ENCODE measurements around the gene FGF12. TPM values are rescaled to one million over a fixed set of nuclear protein-coding genes. Genes with fewer than 3 reads are reported as not detected.

The FGF12 gene
- total RNA-seq, 4 donors from 2014 or later: 0.54 to 6.3 (median 3.9) TPM

DNA sequence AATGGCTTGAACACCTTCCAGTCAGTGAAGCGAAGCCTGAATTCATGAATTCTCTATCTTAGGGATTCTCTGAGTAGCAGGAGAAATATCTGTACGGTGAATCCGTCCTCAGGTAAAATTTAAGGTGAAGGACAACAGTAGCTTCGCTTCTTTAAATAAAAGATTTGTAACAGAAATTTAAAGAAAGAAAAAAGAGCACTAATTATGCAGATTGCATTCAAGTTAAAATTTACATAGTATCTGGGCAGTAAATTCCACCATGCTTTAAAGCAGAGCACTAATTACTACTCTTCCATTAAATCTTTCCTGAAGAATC is 282.6 kb downstream of the FGF12 start:
- Histone ChIP-seq H3K9me3 (no peaks in the 10 kb centered on the region), H3K27me3 (no peaks in the 10 kb centered on the region), H3K36me3 (no peaks in the 10 kb centered on the region), H3K4me1 (no peaks in the 10 kb centered on the region), H3K4me3 (replicated peaks in 1 of 3) (no peak overlapping the region), H3K27ac (no peak overlapping the region)
- WGBS, 2 donors: 27 to 29% methylated on average over 4 of the region's 4 CpGs
- no peak for DNase-seq
- TF ChIP-seq POLR2A (IDR thresholded peaks at IDR 0.05): no peak
- no peak for TF ChIP-seq CTCF (IDR thresholded peaks at IDR 0.05)
- intact Hi-C loops (cut with DNase I): loop anchor here (10.0 kb wide), 1 partner anchor 1030 kb away; no protein-coding TSS in a partner anchor

DNA sequence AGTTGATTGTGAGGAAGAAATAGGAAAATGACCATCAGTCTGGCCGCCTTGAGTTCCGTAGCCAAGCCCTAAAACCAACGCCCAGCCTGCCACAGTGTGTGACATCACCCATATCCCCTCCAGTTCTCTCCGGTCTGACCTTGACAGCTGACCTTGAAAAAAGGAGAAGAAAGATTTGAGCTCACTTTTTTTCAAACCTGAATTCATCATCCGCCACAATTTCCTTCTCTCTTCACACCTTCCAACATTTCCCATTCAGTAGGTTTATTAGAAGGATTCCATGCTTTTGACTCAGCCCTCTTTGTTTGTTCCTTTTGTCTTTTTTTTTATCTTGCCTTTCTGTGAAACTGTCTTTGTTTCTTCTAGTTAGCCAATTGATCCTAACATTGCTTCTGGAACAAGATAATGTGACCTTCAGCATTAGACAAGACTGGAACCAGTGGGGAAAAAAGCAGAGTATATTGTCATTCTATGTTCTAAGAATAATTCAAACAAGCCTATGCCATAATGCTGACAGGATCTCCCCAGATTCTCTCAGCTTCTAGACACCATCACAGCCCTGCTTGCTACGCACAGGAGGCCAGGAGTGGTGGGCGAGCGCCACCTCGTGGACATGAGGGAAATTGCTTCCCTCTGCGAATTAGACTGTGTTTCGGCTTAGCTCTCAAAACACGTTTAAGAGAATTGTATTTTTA is 283.1 kb downstream of the FGF12 start:
- H3K9me3 ChIP-seq: no peaks in the 10 kb centered on the region
- no peaks in the 10 kb centered on the region for H3K27me3 ChIP-seq
- no peaks in the 10 kb centered on the region for H3K36me3 ChIP-seq
- intact Hi-C loops (cut with DNase I): loop anchor here (10.0 kb wide), 1 partner anchor 1029 kb away; no protein-coding TSS in a partner anchor
- DNase-seq: peak; percentile 55 to 68
- TF ChIP-seq CTCF (IDR thresholded peaks at IDR 0.05) (peak; percentile 93 to 99 (median 97)), POLR2A (IDR thresholded peaks at IDR 0.05) (no peak)
- no peak overlapping the region for H3K4me3 ChIP-seq (replicated peaks in 1 of 3)
- no peak overlapping the region for H3K27ac ChIP-seq
- no peaks in the 10 kb centered on the region for H3K4me1 ChIP-seq
- 23 to 32% methylated on average over 12 of the region's 12 CpGs for WGBS, 2 donors

GRCh38 chr3:192435241-192435640 is 292.1 kb downstream of the FGF12 start:
- Histone ChIP-seq H3K4me3 (replicated peaks in 1 of 3) (no peak overlapping the region), H3K36me3 (no peaks in the 10 kb centered on the region), H3K27ac (no peak overlapping the region), H3K4me1 (no peaks in the 10 kb centered on the region), H3K9me3 (no peaks in the 10 kb centered on the region), H3K27me3 (no peaks in the 10 kb centered on the region)
- TF ChIP-seq CTCF (IDR thresholded peaks at IDR 0.05): no peak
- no peak for TF ChIP-seq POLR2A (IDR thresholded peaks at IDR 0.05)
- intact Hi-C loops (cut with DNase I): no loop called here
- no peak for DNase-seq
- WGBS, 2 donors: 68 to 91% methylated on average over 3 of the region's 3 CpGs

- DNase-seq: no peak
- 85 to 87% methylated on average over 2 of the region's 2 CpGs for WGBS, 2 donors
- no peaks in the 10 kb centered on the region for H3K9me3 ChIP-seq
- intact Hi-C loops (cut with DNase I): no loop called here
- no peak overlapping the region for H3K4me3 ChIP-seq (replicated peaks in 1 of 3)
- H3K27ac ChIP-seq: no peak overlapping the region
- H3K27me3 ChIP-seq: no peaks in the 10 kb centered on the region
- H3K4me1 ChIP-seq: no peaks in the 10 kb centered on the region
- no peak for TF ChIP-seq POLR2A (IDR thresholded peaks at IDR 0.05)
- no peak for TF ChIP-seq CTCF (IDR thresholded peaks at IDR 0.05)
- H3K36me3 ChIP-seq: no peaks in the 10 kb centered on the region
Observed at GRCh38 chr3:192434186-192434585, 293.2 kb downstream of the FGF12 start.

DNA sequence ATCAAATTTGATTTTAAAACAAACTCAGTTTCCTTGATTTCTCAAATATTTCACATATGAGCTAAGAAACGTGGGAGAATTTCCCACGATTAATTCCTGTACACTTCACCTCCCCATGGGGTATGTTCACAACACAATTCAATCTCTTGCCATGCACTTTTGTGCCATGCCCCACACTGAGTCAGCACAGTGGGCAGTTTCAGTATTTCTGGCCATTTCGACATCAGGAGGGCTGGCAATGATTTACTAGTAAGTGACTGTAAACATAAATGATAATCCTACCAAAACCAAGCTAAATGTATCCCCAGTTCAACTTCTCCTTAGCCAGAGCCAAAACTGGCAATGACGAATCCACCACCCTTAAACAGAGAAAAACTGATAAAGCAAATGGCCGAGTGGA is 293.6 kb downstream of the FGF12 start:
- H3K27ac ChIP-seq: no peak overlapping the region
- TF ChIP-seq CTCF (IDR thresholded peaks at IDR 0.05) (no peak), POLR2A (IDR thresholded peaks at IDR 0.05) (no peak)
- H3K9me3 ChIP-seq: no peaks in the 10 kb centered on the region
- no peaks in the 10 kb centered on the region for H3K27me3 ChIP-seq
- 69 to 88% methylated on average over 5 of the region's 5 CpGs for WGBS, 2 donors
- H3K4me3 ChIP-seq (replicated peaks in 1 of 3): no peak overlapping the region
- no peaks in the 10 kb centered on the region for H3K4me1 ChIP-seq
- intact Hi-C loops (cut with DNase I): no loop called here
- no peak for DNase-seq
- H3K36me3 ChIP-seq: no peaks in the 10 kb centered on the region
